Measurements from ENCODE around the gene NAB1. TPM values are rescaled to one million over a fixed set of nuclear protein-coding genes. Genes with fewer than 3 reads are reported as not detected.

Gene NAB1
- total and polyA plus RNA-seq, 2 experiments from 2014 or later: 10.4 to 40.2 TPM

- Histone ChIP-seq H3F3A (replicated peaks; ENCODE audit: low read depth) (0 out of 2 replicates have a peak, but pooled peaks cover 7% of the 10 kb centered on the region), H3K27me3 (ENCODE audit: insufficient read depth) (peaks cover 18% of the 10 kb centered on the region), H4K20me1 (replicated peaks; ENCODE audit: insufficient read depth) (peaks cover 11% of the 10 kb centered on the region; the same call in 1 of the 2 replicates), H3K4me3 (no peak overlapping the region), H3K36me3 (ENCODE audit: insufficient read depth) (no peaks in the 10 kb centered on the region), H3K79me2 (replicated peaks; ENCODE audit: insufficient read depth) (peaks cover 73% of the 10 kb centered on the region), H3K4me2 (no peak overlapping the region), H2AFZ (no peak overlapping the region), H3K27ac (ENCODE audit: low read depth) (no peak overlapping the region), H3K4me1 (ENCODE audit: insufficient read depth) (peaks cover 32% of the 10 kb centered on the region), H3K9me2 (ENCODE audit: insufficient read depth) (no peaks in the 10 kb centered on the region)
- TF ChIP-seq POLR2AphosphoS5 (IDR thresholded peaks at IDR 0.05; ENCODE audit: low read depth) (no peak), JUNB (IDR thresholded peaks at IDR 0.05; ENCODE audit: unreplicated experiment) (no peak), ETS1 (IDR thresholded peaks at IDR 0.05) (no peak), STAT1 (IDR thresholded peaks at IDR 0.05; ENCODE audit: unreplicated experiment) (no peak), ZNF331 (CRISPR knock-in tag; IDR thresholded peaks at IDR 0.05; ENCODE audit: low read depth) (no peak), EZH2phosphoT487 (IDR thresholded peaks at IDR 0.05; ENCODE audit: unreplicated experiment) (no peak), NANOG (IDR thresholded peaks at IDR 0.05; ENCODE audit: borderline replicate concordance) (no peak), CTCF (conservative IDR thresholded peaks at IDR 0.05; ENCODE audit: low read depth in 2 of 2) (no peak), ZNF462 (CRISPR knock-in tag; IDR thresholded peaks at IDR 0.05) (no peak), EZH2 (IDR thresholded peaks at IDR 0.05; ENCODE audit: low read depth, unreplicated experiment) (no peak), ZNF114 (CRISPR knock-in tag; IDR thresholded peaks at IDR 0.05) (no peak), REST (IDR thresholded peaks at IDR 0.05; ENCODE audit: unreplicated experiment) (no peak), CREB1 (CRISPR knock-in tag; IDR thresholded peaks at IDR 0.05; ENCODE audit: low read depth) (no peak)
- DNase-seq (ENCODE audit: low spot score): no peak
- no peaks in the 10 kb centered on the region for H3K36me3 Mint-ChIP-seq (ENCODE audit: low read depth)
- peaks cover 27% of the 10 kb centered on the region for H3K4me1 Mint-ChIP-seq
- no peak for ATAC-seq
- H3K4me3 Mint-ChIP-seq: no peak overlapping the region
- no peaks in the 10 kb centered on the region for H3K9me3 Mint-ChIP-seq
- H3K27me3 Mint-ChIP-seq (ENCODE audit: insufficient read depth, low read depth, poor library complexity): peaks cover 3% of the 10 kb centered on the region
- H3K27ac Mint-ChIP-seq: no peak overlapping the region
Observed at GRCh38 chr2:190653231-190653630, 4.3 kb downstream of the NAB1 start.

Data from GM23338 (cell line).